ENCODE measurements around the gene UPK2. TPM values are rescaled to one million over a fixed set of nuclear protein-coding genes. Genes with fewer than 3 reads are reported as not detected.
A peak's percentile ranks its signal among the peaks of the same experiment; 100 is the strongest.

UPK2 gene
- polyA plus RNA-seq (ENCODE audit: insufficient read length), result 11.8 TPM
- long read RNA-seq, donor 1, partial matches to known transcripts, result 4,704 of 4,927 reads
- long read RNA-seq, donor 1, other reads (novel, unspliced or antisense), result 219 of 4,927 reads
- long read RNA-seq, donor 2, transcript UPK2-201 (5 exons, 916 nt), result major isoform, 5 of 5 reads
- long read RNA-seq, donor 2, partial matches to known transcripts, result 0 of 5 reads
- long read RNA-seq, donor 2, other reads (novel, unspliced or antisense), result 0 of 5 reads
- long read RNA-seq, donor 3, transcript UPK2-201 (5 exons, 916 nt), result major isoform, 5 of 17 reads
- long read RNA-seq, donor 3, partial matches to known transcripts, result 12 of 17 reads
- long read RNA-seq, donor 3, other reads (novel, unspliced or antisense), result 0 of 17 reads
- long read RNA-seq, donor 4, result 0 reads
- long read RNA-seq, donor 5, transcript UPK2-201 (5 exons, 916 nt), result major isoform, 9 of 9 reads
- long read RNA-seq, donor 5, partial matches to known transcripts, result 0 of 9 reads
- long read RNA-seq, donor 5, other reads (novel, unspliced or antisense), result 0 of 9 reads
- long read RNA-seq, donor 6, result 0 reads
- long read RNA-seq, donor 7, partial matches to known transcripts, result 16 of 20 reads
- long read RNA-seq, donor 7, other reads (novel, unspliced or antisense), result 0 of 20 reads
- long read RNA-seq, donor 8, result 0 reads

DNA sequence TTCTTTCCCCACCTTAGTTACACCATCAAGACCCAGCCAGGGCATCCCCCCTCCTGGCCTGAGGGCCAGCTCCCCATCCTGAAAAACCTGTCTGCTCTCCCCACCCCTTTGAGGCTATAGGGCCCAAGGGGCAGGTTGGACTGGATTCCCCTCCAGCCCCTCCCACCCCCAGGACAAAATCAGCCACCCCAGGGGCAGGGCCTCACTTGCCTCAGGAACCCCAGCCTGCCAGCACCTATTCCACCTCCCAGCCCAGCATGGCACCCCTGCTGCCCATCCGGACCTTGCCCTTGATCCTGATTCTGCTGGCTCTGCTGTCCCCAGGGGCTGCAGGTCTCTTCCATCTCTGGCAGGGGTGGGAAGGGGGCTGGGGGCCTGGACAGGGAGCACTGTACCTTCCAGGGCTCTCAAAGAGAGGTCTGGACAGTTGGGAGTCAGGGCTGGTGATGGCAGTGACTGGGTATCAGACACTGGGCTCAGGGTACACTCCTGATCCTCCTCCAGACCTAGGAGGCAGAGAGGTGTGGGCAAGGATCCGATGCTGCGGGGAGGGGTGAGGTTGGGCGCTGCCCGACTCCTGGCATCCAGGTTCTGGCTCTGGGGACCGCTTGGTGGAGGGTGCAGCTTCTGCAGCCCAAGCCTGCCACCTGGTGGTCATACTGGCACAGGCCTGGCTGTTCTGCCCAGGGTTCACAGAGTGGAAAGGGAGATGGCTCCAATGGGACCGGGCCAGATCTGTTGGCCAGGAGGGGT is at the start of gene UPK2:
Gene UPK2 (plus strand): TSS at position 205 of the 753 bp plus-strand sequence. CDS start 53 bp downstream, at position 258.
- peak; percentile 69 for DNase-seq

DNA sequence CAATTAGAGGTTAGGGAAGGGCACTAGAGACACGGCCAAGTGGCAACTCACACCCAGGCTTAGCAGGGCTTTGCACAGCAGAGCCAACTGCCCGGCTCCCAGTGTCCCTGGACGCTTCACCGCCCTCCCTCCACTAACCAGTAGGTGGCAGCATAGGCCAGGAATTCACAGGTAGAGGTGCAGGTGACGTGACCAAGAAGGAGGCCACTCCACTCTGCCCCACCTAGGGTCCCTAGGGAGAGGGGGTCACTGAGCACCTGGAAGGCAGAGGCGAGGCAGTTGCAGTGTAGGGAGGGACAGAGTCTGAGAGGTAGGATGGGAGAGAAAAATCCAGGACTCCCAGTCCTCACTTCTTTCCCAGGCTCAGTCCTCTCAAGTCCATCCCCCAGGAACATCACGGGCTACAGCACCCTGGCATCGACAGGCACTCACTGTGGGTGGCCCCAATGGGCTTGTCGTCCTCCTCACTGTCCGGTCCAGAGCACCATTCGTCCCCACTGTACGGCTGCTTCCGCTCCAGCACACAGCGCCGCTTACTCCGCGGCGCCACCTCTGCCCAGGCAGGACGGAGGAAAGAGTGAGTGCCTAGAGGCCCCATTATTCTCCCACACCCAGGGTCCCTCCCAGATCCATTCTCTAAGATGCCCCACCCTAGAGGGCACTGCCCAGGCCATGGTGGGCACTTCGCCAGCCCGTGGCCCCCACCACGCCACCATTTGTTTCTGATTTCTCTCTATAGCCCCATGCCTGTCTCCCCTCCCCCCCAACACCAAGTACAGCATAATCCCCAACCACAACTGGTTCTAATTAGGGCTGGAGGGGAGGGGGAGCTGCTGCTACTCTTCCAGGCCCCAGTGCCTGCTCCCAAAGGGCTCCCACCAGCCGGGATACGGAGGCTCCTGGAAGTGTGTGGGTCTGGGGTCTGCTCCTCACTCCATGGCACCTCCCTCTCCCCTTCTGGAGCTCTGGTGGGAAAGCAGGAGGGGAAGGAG is 48.8 kb upstream of the UPK2 start:
- no peak for DNase-seq

DNA sequence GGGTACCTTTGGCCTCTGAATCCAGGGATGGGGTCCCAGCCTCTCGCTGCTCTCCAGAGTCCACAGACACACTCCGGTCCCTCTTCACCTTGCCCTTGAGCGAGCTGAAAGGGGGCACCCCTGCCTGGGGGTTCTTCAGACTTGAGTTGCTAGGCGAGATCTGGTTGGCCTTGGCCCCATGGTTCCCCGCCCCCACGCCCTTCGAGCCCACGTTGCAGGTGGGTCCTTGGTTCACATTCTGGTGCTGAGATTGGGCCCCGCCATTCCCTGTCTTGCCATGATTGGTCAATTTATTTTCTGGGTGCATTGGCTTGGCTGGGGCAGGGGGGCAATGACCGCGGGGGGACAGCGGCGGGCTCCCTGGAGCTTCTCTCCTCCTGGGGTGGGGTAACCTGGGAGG is 47.8 kb upstream of the UPK2 start:
- DNase-seq, result no peak

DNA sequence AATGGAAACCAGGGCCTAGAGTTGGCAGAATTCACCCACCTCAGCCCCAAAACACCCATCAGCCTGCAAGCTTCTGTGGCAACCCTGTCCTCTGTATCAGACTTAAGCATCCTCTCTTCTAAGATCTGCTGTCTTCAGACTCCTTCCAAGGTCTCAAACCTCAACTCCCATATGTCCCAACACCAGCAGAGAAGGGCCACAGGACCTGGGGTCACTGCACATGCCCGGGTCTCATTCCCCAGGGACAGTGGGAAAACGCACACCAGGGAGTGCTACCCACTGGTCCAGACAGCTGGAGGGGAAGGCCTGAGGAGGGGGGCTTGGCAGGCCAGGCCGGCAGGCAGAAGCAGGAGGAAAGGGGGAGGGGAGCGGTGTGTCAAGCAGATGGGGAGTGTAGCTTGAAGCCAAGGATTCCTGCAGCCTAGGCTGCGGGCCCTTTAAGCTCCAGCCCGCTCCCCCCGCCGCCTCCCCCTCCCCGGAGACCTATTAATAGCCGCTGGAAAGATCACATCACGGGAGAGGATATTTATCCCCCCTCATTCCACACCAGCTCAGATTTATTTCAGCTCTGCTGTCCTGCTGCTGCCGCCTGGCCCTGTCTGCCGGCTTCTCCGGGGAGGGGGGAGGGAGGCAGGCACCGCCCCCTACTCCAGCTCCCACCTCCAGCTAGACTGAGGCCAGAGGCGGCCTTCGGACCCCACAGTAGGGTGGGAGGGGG is 47.0 kb upstream of the UPK2 start:
- peak; percentile 94 for DNase-seq

DNA sequence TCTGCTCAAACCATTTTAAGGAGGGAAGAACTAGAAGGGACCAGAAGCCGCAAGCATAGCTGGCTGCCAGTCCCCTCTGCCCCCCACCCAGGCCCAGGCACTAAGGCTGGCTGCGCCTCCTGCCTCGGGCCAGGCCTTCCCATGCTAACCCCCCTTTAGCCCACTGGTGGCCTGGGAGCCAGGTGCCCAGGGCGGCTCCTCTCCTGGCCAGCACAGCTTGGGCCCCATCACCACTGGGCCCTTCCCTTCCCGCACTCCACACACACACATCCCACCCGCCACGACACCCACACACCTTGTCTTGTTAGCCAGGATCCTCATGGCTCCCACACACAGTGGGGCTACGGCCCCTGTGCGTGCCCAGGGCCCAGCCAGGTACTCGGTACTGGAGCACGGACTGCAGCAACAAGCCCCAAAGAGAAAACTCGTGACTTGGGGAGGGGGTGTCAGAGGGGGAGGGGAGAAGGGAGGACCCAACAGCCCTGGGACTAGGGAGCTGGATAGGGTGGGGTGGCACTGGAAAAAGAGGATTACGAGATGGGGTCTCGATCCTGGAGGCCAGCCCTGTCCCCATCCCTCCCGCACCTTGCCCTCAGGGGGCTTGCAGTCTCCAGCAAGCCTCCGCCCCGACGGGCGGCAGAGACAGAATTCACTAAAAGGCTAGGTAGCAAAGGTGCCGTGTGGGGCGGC is 46.3 kb upstream of the UPK2 start:
- no peak for DNase-seq

DNA sequence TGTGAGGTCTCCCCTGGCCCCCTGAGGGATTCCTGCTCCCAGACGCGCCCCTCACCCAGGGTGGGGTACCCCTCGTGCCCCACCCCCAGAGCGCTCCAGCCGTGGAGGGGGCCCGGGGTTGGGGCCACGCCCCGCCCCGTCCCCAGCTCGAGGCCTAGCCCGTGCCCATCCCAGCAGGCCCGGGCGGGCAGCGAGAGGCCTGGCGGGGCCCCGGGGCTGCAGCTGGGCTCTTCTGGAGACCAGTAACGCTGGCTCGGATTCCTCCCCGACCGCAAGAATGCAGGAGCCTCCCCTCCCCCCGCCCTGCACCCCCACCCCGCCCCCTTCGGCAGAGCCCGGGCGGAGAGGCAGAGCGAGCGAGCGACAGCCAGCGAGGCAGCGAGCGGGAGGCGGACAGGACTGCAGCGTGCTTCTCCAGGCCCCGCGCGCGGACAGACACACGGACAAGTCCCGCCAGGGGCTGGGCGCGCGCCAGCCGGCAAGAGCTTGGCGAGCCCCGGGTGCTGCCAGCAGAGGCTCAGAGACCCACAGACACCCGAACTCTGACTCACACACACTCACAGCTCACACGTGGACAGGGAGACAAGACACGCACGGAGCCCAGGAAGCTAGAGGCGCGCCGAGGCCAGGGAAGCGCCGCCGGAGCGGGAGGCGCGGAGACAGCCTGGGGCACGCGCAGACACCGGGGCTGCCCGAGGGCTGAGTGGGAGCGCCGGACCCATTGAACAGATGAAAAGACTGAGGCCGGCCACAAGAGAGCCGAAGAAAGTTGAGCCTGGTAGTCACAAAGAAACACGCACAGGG is 45.6 kb upstream of the UPK2 start:
- no peak for DNase-seq

DNA sequence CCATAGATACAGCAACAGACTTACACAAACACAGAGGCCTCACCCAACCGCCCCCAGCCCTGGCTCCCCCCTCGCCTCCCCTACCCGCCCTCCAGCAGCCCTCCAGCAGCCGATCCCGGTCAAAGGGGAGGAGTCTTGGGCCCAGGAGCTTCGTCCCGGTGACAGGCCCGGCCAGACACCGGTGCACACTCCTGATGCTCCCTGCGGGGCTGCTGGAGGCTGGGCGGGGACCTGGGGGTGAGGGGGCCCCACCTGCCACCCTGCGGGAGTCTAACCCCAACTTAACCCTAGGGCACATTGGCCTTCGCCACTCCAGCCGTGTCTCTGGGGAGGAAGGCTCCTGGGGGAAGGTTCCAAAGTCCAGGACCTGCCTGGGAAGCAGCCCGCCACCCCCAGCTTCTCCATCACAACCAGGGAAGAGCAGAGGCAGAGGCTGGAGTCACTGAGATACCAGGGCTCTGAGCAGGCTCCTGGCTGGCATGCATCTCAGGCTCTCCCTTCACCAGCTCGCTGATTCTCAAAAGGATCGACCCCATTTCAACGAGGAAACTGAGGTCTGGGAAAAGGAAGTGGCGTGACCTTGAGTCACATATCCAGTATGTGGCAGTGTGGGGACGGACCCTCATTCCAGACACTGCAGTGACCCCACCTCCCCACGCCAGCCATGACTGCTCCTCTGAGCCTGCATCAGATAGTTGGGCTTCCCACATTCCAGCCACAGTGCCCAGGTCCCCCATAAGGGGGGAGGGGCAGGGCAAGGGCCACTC is 44.8 kb upstream of the UPK2 start:
- DNase-seq, result no peak

DNA sequence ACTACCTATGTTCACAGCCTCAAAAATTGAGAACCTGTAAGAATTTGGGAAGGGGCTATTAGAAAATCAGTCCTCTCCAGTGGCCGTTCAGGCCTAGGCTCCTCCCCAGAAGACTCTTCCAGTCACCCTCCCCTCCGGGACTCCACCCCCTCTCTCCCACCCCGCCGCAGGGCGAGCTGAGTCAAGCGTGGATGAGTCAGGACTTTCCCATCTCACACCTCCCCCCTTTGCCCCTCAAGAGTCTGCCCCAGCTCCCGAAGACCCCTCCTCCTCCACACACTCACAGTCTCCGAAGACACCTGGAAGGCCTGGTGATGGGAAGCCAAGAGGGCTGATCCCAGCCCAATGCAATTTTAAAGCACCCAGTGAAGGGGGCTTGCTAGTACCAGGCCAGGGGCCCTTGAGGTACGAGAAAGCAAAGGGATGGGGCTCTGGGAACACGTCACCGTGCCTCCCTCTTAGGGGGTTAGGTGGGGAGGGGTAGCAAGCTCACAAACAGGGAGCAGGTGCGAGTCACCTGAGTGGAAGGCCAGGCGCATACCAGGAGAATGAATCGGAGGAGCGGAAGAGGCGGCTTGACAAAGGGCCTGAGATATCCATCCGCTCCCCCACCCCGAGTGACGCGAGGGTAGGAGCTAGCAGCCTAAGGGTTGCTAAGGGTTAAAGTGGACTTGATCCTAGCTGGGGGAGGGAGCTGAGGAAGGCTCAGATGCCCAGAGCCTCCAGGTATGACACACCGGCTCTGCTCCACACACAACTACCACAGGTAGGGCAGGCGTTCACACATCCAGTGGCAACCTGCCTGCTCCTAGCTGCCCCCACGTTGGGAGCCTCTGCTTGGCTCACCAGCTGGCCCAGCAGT is 44.0 kb upstream of the UPK2 start:
- no peak for DNase-seq

DNA sequence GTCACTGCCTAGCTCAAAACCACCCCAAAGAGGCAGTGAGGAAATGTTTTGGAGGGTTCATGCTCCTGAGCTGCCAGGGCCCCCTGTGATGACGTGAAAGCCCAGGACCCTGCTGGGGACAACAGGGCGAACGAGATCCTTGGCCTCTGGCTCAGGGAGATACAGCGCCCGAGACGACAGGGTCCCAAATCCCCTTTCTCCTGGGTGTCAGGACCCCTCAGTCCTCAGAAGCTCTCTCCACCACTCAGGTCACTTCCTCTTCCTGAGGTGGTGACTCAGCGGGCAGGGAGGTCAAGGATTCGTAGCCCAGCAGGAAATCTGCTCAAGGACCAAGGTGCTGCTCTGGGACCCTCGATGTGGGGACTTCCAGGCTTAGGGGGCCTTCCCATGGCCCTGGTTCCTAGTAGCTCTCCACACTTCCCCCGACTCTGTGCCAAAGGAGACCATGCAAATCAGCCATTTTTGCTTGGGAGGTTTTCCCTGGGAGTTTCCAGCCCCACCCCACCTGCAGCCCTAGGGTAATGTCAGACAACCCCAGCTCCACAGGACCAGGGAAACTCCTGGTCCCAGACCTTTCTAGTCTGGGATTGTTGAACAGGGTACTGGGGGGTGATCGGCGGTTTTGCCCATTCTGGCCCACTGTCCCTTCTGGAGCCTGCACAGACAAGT is 43.2 kb upstream of the UPK2 start:
- DNase-seq, result no peak

DNA sequence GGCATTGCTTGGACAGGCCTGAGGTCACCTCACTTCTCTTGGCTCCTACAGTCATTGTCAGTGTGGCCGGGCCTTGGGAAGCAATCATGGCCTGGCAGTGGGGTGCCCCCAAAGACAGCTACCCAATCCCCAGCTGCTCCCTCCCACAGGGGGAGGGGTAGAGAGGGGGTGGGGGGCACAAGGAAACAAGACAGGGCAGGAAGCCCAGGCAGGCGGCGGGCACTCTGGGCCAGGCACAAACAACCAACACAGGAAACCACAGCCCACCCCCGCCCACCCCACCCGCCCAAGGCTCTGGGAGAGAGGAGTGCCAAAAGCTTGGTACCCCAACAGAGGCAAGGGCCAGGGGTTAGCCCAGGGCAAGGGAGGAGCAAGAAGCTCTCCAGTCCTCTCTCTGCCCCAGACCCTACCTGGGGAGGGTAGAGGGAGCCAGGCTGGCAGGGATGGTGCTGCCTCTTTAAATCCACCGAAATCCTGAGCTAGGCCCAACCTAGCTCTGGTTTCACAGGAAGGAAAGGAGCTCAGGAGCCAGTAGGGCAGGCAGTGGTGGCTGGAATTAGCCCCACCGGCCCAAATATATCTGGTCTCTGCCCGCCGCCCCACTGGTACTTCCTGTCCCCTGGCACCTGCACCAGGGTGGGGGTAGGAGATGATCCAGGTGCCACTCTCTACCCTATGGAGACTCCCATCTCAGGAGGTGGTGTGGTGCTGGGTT is 42.5 kb upstream of the UPK2 start:
- no peak for DNase-seq

DNA sequence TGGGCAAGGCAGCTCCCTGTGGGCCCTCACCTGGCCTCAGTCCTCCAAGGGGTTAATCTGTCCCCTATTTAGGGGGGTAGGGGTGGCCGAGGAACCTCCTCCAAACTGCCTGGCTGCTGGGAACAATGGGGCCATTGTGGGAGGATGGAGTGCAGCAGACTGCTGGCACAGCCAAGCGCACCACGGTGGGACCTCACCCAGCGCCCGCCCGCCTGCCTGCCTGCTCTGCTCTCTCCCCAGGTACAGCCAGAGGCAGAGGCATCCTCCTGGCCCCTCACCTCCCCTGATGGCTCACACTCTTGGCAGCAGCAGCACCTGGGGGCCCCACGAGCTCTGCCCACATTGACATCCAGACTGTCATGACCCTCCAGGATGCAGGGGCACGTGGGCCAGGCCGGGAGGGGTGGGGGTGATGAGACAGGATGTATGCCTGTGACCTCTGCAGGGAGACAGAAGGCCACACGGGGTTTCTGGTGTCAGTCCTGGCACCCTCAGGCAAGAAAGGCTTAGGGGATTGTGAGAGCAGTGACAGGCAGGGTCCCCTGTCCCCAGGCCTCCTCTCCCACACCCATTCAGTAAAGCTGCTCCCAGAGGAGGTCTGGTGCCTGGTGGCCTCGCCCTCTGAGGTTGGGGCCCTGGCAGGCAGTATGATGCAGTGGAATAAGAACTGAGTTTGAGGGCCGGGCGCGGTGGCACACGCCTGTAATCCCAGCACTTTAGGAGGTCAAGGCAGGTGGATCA is 41.8 kb upstream of the UPK2 start:
- no peak for DNase-seq

DNA sequence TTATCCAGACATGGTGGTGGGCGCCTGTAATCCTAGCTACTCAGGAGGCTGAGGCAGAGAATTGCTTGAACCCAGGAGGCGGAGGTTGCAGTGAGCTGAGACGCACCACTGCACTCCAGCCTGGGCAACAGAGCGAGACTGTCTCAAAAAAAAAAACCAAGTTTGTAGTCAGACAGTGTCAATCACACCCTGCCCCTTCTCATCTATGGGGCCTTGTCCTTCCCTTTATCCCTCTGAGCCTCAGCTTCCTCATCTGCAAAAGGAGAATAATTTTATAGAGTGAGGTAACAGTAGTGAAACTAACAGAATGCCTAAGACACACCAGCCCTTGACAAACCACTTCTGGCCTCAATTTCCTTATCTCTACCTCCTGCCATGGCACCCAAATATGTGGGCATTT is 41.1 kb upstream of the UPK2 start:
- DNase-seq, result no peak

DNA sequence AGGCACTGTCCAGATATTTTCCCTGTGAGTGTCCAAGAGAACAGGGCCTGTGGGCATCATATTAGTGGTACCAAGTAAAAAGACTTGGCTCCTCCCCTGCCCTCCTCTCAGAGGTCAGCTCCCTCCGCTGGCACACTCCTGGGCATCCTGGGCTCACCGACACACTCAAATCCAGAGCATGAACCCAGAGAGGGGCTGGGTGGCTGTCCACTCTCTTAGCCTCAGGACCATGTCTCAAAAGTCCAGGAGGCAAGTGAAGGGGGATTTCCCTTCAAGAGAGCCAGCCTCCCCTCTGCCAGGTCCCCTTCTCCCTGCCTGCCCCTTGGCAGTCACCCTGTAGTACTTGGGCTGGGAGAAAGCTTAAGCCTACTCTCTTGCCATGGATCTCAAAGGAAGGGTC is 40.7 kb upstream of the UPK2 start:
- DNase-seq, result no peak

DNA sequence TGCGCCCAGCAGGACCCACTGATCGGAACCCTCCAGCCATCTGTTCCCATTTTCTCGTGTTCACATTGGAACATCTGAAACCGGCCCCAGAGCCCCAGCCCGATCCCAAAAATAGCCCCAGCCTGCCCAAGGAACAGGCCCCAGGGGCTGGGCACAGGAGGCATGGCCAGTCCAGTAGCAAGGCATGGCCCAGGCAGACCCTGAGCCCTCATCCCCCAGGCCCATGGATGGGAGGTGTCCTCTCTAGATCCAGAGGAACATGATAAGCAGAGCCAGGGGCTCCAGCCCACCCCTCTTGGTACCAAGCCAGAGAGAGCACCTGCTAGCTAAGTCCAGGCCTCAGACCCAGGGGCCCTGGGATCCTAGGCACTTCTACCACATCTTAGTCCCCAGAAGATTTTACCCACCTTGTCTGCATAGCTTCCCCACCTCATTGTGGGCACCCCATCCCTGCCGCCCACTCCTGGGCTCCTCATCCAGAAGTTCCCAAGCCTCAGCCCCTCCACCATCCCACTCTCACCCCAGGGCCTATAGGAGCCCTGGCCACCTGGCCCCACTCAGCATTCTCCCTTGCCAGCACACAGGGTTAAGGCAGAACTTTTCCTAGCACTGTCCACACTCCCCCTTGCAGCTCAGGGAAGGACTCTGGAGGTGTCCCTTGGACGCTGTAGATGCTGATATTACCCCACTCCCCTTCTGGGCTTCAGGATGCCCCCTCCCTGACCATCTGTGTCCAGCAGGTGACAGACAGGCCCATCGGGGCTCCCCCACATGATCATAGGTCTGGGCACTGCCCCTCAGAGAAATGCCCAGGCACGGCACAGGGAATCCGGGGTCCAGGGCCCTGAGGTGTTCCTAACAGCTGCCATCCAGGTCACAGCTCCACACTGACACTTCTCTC is 39.9 kb upstream of the UPK2 start:
- no peak for DNase-seq
